Stimulated activated CD8-positive, alpha-beta memory T cell treated with anti-CD3 and anti-CD28 coated beads, Interleukin-4, amount 100 ng/mL, for 1 hour (primary cell): ENCODE data around the gene TDRD9.

Source experiments
- DNase-seq, 2 donors: peaks; one replicate each; pipeline ENCODE4 v3.0.0-alpha.2; 2020; ENCODE audit warnings: low read depth in 2 of 2, low spot score in 1 of 2

Gene TDRD9

DNA sequence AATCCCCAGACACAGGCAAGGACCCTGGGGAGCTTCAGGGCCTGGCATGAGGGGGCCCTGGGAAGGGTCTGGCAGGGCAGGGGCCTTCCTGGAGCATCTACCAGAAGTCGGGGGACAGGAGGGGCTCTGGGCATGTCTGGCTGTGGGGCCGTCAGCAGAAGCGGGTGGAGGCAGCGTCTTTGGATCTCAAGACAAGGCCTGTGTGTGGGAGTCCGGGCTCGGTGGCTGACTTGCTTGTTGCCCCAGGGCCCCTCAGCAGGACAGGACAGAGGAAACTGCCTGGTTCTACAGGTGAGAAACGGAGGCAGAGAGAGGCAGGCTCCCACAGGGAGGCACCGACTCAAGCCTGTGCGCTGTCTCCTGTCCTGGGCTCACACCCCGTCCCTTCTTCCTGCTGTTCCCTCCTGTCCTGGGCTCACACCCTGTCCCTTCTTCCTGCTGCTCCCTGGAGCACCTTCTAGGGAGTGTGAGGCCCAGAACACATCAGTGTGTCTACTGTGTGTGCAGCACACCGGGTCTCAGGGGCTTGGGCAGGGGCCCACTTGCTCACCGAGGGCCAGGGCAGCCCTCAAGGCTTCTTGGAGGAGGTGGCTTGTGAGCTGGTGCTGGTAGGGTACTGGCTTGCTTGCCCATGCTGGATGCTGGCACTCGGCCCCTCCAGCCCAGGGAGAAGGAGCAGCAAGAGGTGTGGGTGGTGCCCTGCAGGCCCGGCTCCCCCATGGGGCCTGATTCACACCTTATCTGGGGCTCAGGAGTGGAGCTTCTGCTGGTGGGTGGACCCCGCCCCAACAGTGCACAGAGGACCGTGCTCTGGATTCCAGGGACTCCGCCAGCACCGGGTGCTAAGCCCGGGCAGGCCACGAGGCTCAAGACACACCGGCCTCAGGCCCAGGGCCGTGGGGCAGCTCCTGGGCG lies 172.2 kb downstream of the TDRD9 start:
- DNase-seq = no peak

DNA sequence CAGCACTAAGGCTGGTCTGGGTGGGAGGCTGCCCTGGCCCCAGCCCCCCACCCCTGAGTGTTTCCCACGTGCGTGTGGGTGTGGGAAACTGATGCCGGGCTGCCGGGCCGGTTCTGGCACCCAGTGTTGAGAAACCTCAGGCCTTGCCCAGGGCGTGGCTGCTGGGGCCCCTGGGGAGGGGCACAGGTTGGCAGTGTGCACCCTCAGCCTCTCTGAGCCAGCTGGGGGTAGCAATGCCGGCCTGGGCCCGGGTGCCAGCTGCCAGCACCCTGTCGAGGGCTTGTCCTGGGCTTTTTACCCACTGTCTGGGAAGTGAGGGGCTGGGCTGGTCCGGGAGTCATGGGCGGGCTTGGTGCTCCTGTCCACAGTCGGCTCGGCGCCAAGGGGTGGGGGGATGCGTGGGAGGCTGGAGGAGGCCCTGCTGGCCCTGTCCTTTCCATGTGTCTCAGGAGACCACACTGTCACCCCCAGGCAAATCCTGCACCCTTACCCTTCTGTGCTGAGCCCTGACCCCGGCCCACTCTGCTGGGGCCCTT lies 172.9 kb downstream of the TDRD9 start:
- no peak for DNase-seq

DNA sequence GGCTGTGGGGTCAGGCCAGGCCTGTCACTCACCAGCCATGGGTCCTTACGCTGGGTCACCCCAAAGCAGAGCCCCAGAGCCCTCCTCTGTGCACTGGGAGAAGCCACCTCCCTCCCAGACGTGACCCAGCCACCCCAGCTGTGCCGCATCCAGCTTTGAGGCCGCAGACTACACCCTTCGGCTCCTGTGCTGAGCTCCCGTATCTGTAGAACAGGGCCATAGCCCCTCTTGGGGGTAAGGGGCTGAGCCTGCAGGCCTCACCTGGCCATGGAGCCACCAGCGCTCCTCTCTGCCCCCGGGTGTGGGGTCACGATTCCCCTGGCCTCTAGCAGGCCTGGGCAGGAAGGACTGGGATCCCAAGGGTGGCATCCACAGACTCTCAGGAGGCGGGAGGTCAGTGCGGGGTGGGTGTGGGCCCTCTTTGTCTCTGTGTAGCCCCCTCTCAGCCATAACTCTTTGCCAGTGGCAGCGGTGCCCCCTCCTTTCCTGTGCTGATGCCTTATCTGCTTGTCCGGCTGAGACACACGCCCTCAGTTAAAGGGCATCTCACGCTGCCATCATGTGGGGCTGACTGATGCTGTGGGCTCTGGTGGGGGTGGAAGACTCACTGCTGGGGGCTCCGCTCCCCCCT lies 173.5 kb downstream of the TDRD9 start:
- DNase-seq = no peak
